GM06990 (cell line): Measurements from ENCODE around the gene ERCC2.

Source experiments
- DNase-seq: peaks from one replicate; pipeline ENCODE4 v3.0.0-alpha.2; 2011; ENCODE audit not compliant: insufficient read length; ENCODE audit errors: extremely low read depth
- H3K27me3 ChIP-seq: replicated peaks from 2 replicates; pipeline ENCODE4 v1.6.0; 2011; ENCODE audit warnings: low read length; ENCODE audit not compliant: control insufficient read depth, insufficient read depth
- H3K36me3 ChIP-seq: 2 replicates; pipeline ENCODE4 v1.5.1; 2011; ENCODE audit warnings: low read length; ENCODE audit not compliant: control insufficient read depth, insufficient read depth
- H3K4me3 ChIP-seq: replicated peaks from 2 replicates; pipeline ENCODE4 v1.5.1; 2011; ENCODE audit warnings: low read depth, mild to moderate bottlenecking, control low read depth, low read length
- TF ChIP-seq, protein P1 (sequence below): IDR thresholded peaks from 2 replicates; pipeline ENCODE4 v1.5.1; 2011; ENCODE audit warnings: low read length, control low read depth, mild to moderate bottlenecking, inconsistent platforms; ENCODE audit not compliant: insufficient read depth, poor library complexity, severe bottlenecking

ERCC2 gene

DNA sequence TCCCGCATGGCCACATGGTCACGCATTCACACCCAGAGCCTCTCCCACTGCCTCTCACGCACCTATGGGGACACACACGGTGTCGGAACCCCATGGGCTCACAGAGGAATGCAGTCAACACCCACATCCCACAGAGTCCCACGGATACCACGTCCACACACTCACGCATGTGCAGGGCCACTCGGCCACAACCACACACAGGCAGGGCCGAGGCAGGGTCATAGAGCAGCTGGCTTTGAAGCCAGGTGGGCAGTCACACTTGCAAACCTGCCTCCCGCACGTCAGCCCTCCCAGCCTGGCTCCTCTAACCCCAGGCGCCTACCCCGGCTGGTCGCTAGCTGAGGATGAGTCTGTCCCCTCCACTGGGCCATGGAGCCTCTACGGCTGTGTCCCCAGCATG is 8.1 kb downstream of the ERCC2 start:
- TF ChIP-seq, protein P1, sequence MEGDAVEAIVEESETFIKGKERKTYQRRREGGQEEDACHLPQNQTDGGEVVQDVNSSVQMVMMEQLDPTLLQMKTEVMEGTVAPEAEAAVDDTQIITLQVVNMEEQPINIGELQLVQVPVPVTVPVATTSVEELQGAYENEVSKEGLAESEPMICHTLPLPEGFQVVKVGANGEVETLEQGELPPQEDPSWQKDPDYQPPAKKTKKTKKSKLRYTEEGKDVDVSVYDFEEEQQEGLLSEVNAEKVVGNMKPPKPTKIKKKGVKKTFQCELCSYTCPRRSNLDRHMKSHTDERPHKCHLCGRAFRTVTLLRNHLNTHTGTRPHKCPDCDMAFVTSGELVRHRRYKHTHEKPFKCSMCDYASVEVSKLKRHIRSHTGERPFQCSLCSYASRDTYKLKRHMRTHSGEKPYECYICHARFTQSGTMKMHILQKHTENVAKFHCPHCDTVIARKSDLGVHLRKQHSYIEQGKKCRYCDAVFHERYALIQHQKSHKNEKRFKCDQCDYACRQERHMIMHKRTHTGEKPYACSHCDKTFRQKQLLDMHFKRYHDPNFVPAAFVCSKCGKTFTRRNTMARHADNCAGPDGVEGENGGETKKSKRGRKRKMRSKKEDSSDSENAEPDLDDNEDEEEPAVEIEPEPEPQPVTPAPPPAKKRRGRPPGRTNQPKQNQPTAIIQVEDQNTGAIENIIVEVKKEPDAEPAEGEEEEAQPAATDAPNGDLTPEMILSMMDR: no peak
- no peak for DNase-seq
- peaks cover 21% of the 10 kb centered on the region for H3K36me3 ChIP-seq

DNA sequence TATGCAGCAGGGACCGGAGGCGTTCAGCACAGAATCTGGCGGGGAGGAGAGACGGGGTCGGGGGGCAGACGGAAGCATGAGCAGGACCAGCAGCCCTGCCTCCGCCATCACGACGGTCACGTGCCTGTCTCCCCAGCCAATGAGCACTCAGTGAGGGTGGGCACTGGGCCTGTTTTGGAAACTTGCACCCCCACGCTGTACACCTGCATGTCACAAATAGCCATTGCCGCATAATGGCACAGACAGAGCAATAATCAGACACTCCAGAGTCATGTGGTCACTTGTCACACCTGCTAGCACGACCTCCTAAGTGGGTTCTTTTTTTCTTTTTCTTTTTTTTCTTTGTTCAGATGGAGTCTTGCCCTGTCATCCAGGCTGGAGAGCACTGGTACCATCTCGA is 8.8 kb downstream of the ERCC2 start:
- TF ChIP-seq, protein P1: no peak
- H3K36me3 ChIP-seq: peaks cover 25% of the 10 kb centered on the region
- no peak for DNase-seq
- no peaks in the 10 kb centered on the region for H3K27me3 ChIP-seq
- no peak overlapping the region for H3K4me3 ChIP-seq

More for the DNA sequence above, 8.1 kb downstream of the ERCC2 start:
- H3K4me3 ChIP-seq: no peak overlapping the region
- H3K27me3 ChIP-seq: no peaks in the 10 kb centered on the region

DNA sequence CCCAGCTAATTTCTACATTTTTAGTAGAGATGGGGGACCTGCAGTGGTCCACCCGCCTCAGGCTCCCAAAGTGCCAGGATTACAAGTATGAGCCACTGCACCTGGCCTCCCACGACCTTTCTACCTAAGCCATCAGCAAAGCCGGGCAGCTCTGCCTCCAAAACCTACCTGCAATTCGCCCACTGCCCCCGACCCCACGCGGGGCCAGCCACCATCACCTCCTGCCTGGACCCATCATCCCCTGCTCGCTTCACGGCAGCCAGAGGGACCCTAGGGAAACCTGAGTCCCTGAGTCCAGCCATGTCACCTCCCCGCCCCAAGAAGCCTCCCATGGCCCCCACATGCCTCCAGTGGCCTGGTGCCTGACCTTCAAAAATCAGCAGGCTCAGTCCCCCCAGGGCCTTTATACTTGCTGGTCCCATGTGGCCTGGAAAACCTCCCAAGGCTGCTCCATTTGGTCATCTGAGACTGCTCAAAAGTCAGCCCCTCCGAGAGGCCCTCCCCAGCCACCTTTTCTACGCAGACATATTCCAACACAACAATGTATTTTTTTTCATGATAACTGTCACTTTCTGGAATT is 12.1 kb downstream of the ERCC2 start:
- TF ChIP-seq, protein P1: no peak
- DNase-seq: no peak
- Histone ChIP-seq H3K36me3 (peaks cover 37% of the 10 kb centered on the region), H3K4me3 (no peak overlapping the region), H3K27me3 (no peaks in the 10 kb centered on the region)

DNA sequence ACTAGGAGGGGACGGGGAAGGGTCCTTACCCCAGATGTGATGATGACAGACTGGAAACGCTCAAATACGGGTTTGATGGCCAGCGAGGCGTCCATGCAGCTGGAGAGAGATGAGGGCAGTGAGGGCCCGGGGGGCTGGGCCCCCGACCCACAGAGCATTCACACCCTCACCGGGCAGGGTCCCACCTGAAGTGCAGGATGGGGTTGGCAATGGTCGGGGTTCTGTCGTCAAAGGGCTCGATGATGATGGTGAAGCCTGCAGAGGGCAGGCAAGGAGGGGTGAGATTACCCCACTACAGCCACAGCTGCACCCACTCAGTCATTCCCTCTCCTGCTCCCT is 13.0 kb downstream of the ERCC2 start:
- DNase-seq: no peak
- Histone ChIP-seq H3K4me3 (no peak overlapping the region), H3K36me3 (peaks cover 35% of the 10 kb centered on the region), H3K27me3 (no peaks in the 10 kb centered on the region)
- TF ChIP-seq, protein P1: no peak

DNA sequence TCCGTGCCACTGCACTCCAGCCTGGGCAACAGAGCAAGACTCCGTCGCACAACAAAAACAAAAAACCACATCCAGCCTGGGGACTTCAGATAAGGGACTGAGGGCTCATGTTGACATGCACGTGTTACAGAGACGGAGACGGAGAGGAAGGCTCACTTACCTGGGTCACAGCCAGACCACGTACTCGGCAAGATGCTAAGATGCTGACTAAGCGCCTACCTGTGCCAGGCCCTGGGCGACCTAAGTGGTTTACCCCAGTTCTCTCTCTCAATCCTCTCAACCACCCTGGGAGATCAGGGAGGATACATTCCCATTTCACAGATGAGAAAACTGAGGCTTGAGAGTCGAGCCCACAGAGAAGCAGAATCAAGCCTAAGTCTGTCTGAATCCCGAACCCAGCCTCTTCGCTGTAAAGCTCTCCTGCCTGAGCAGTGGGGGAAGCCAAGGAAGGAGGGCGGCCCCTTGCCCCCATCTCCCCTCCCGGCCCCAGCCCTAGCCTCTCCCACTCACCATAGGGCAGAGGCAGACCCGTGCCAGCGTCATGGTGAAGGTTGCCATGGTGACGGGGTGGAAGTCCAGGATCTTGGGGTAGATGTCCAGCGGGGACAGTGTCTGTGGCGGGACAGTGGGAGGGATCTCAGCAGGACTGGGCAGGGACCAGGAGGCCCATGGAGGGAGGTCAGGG is 13.5 kb downstream of the ERCC2 start:
- TF ChIP-seq, protein P1: no peak
- peaks cover 34% of the 10 kb centered on the region for H3K36me3 ChIP-seq
- H3K4me3 ChIP-seq: no peak overlapping the region
- no peaks in the 10 kb centered on the region for H3K27me3 ChIP-seq
- no peak for DNase-seq
